Esophagus muscularis mucosa (tissue), 4 donors: ENCODE data around the gene HSPA12B.

Source experiments
- EP300 ChIP-seq: sonication (generic); formaldehyde crosslinking; IDR thresholded peaks from one replicate; pipeline ENCODE4 v1.6.1; 2017; ENCODE audit warnings: antibody characterized with exemption
- POLR2A ChIP-seq: fragments of 450-650 bp; IDR thresholded peaks from one replicate; pipeline ENCODE4 v1.6.1; 2017; ENCODE audit warnings: antibody characterized with exemption, moderate library complexity, mild to moderate bottlenecking, low read depth
- TF ChIP-seq, protein P1 (sequence below), 3 experiments: fragments of 200-600 bp in 2 of 3; fragments of 450-650 bp in 1 of 3; sonication (generic) in 2 of 3; IDR thresholded peaks; one replicate each; pipeline ENCODE4 v1.5.1; 2017 to 2019; ENCODE audit warnings: antibody characterized with exemption in 3 of 3, mild to moderate bottlenecking in 2 of 3, moderate library complexity in 1 of 3

DNA sequence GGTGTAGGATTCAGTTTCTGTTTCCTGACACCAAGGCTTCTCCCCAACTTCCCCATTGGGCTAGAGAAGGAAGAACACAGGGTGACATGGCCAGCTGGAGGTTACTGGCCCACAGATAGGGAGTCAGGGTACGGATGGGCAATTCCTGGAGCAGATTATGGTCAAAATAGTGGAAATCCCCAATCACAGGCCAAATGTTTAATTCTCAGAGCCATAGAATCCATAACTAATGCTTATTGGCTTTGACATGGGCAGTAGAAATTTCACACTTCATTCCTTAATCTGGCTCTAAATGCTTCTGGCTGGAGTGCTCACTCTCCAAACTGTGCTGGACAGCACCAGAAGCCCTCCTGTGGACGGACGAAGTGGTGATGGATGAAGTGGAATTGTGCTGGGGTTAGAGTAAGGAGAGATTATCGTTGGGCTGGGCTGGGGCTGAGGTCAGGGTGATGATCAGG is 21.0 kb upstream of the HSPA12B start:
- TF ChIP-seq POLR2A (no peak), EP300 (no peak)
- TF ChIP-seq, protein P1, sequence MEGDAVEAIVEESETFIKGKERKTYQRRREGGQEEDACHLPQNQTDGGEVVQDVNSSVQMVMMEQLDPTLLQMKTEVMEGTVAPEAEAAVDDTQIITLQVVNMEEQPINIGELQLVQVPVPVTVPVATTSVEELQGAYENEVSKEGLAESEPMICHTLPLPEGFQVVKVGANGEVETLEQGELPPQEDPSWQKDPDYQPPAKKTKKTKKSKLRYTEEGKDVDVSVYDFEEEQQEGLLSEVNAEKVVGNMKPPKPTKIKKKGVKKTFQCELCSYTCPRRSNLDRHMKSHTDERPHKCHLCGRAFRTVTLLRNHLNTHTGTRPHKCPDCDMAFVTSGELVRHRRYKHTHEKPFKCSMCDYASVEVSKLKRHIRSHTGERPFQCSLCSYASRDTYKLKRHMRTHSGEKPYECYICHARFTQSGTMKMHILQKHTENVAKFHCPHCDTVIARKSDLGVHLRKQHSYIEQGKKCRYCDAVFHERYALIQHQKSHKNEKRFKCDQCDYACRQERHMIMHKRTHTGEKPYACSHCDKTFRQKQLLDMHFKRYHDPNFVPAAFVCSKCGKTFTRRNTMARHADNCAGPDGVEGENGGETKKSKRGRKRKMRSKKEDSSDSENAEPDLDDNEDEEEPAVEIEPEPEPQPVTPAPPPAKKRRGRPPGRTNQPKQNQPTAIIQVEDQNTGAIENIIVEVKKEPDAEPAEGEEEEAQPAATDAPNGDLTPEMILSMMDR (IDR thresholded peaks at IDR 0.05) = no peak
